ENCODE data around the gene PROS1. TPM values are rescaled to one million over a fixed set of nuclear protein-coding genes. Genes with fewer than 3 reads are reported as not detected.
"Not testable (repeated sequence)": the region's sequence is repeated elsewhere in the genome, so short reads cannot be mapped to it uniquely, and the experiment has no call there.

Gene PROS1
- polyA plus RNA-seq, 3 donors: 4.3 to 21.7 (median 18.3) TPM

DNA sequence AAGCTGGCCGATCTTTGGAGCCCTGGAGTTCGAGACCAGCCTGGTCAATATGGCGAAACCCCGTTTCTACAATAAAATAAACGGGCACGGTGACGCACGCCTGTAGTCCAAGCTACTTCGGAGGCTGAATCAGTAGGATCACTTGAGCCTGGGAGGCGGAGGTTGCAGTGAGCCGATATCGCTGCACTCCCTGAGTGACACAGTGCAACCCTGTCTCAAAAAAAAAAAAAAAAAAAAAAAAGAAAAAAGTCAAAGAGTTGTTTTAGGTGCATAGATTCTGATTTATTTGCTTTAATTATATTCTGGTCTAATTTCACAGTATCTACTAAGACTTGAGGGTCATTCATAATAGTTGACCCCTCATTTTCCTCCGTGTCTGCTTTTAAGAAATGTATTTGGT lies 8.0 kb upstream of the PROS1 start:
- 95 to 97% (median 96%) methylated on average over 13 of the region's 13 CpGs for WGBS, 3 donors
- H3K27ac ChIP-seq (ENCODE audit: low read depth, low read length): no peak overlapping the region

DNA sequence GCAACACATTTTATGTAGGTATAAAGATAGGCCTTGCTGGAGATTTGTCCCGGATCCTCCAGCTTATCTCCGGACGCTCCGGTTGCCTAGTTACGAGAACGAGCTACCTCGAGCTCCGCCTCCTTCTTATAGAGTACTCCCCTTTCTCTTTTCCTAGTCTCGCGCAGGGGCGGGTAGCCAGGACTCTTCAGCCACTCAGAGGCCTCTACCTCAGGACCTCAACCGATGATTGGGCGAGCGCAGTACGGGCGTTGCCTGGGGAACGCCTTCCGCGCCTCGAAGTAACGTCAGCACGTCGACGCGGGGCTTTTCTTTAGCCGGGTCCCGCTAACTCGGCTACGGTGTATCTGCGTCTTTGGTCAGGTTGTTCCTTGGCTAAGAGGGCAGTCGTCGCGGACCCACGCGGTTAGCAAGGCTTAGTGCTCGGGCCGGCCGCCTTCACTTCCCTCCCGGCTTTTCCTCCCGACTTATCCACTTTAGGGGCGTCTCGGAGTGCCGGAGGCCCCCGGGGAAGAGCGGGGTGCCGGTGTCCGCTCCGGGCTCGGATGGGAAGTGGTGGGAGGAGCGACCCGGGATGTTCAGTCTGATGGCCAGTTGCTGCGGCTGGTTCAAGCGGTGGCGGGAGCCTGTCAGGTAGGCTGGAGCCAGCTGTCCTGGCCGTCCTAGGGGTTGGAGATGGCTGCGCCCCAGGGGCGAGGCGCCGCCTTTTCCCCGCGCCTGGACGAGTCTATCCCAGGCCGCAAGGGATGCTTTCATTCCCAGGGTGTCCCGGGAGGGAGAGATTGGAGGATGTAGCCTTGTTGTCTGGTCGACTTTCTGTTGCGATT lies 6.4 kb upstream of the PROS1 start, which contains the start of gene ARL13B:
Gene ARL13B (plus strand): TSS at position 306 of the 827 bp plus-strand sequence. CDS start 269 bp downstream, at position 575.
- WGBS, 3 donors: 0% methylated on average over 65 to 66 of the region's 66 CpGs

DNA sequence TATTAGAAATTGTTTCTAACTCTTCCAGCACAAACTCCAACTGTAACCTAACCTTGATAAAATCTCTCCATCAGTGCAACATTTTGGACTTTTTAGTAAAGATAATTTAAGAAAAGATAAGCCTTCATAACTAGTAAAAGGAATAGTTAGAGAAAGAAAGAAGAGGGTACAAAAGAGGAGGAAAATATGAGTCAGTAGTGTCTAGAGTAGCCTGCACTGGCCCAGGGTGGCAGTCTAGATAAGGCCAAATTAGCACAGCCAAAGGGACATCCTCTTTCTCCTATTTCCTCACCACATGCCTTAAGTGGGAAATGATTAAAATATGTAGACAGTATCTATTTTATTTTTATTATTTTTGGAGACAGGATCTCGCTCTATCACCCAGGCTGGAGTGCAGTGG lies 3.7 kb downstream of the PROS1 start:
- H3K27ac ChIP-seq (ENCODE audit: low read depth, low read length): no peak overlapping the region
- 94 to 100% (median 94%) methylated on average over 1 of the region's 1 CpG for WGBS, 3 donors

More for the DNA sequence above, 6.4 kb upstream of the PROS1 start, which contains the start of gene ARL13B:
- peak within 1 kb of the TSS; percentile 83 for H3K27ac ChIP-seq (ENCODE audit: low read depth, low read length)

DNA sequence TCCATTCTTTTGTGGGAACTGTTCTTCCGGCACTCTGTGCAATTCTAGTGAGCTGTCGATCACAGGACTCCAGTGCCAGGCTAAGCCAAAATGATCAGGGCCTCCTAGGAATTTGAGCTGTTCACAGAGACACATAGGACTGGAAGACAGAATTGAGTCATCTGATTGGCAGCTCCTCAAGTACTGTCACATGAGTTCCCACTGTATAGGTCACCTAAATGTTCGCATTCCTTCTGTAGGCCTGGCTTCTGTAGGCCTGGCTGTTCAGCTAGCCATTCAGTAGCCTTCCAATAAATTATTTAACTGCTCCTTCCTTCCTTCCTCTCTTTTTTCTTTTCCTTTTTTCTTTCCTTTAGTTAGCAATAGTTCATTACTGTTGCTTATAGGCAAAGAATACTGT lies 4.3 kb downstream of the PROS1 start:
- WGBS, 3 donors: 61 to 76% (median 62%) methylated on average over 3 of the region's 3 CpGs
- no peak overlapping the region for H3K27ac ChIP-seq (ENCODE audit: low read depth, low read length)

DNA sequence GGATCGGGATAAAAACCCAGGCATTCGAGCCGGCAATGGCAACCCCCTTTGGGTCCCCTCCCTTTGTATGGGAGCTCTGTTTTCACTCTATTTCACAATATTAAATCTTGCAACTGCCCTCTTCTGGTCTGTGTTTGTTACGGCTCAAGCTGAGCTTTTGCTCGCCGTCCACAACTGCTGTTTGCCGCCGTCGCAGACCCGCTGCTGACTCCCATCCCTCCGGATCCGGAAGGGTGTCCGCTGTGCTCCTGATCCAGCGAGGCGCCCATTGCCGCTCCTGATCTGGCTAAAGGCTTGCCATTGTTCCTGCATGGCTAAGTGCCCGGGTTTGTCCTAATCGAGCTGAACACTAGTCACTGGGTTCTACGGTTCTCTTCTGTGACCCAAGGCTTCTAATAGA lies 8.6 kb downstream of the PROS1 start:
- not testable (repeated sequence) for H3K27ac ChIP-seq (ENCODE audit: low read depth, low read length)
- WGBS, 3 donors: 94 to 98% (median 96%) methylated on average over 19 of the region's 19 CpGs

DNA sequence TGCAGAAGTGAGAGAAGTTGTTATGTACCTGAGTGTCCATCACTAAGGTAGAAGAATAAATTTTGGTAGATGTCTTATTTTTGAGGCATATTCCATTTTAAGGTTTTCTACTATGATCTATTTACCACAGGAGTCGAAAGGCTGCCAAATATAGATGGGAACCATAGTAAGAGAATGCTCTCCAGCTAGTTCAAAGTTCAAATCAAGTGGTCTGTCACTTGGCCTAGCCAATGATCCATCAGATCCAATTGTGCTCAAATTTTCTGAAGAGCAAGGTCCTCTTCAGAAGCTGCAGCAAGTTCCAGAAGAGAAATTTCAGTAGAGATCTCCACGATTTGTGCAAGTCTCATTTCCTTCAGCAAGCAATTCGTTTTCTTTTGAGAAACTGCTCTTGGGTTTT lies 10.9 kb downstream of the PROS1 start:
- H3K27ac ChIP-seq (ENCODE audit: low read depth, low read length): no peak overlapping the region
- WGBS, 3 donors: 80 to 89% (median 84%) methylated on average over 3 of the region's 3 CpGs

DNA sequence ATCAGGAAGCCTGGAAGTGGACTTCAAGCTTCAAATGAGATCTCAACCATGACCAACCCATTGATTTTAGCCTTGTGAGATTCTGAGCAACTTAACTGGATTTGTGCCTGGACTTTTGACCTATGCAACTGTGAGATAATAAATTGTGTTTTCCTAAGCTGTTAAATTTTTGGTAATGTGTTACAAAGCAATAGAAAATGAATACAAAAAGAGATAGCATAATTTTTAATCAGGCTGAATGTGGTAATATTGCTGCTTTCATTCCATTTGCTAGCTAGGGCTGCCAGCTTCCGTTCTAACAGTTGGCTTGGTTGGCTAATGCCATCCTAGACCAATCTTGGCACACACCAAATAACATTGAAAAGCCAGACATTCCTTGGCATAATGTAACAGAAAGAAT lies 12.2 kb downstream of the PROS1 start:
- 28 to 73% (median 72%) methylated on average over 1 of the region's 1 CpG for WGBS, 3 donors
- H3K27ac ChIP-seq (ENCODE audit: low read depth, low read length): no peak overlapping the region

DNA sequence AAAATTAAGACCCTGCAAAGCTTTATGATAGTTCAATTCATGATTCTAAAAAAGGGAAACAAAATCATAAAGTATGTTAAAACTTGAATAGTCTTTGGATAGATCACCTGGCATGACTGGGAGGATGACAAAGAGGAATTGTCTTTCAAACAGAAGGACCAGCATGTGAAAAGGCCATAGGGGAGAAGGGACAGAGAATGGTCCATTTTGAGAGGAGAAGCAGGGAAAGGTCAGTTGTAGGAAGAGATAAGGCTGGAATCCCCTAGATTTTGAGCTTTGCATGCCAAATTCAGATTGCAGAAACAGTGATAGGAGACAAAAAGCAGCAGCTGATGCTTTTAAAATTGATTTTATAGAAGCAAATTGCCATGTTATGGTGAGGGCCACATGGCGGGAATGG lies 12.7 kb downstream of the PROS1 start:
- H3K27ac ChIP-seq (ENCODE audit: low read depth, low read length): no peak overlapping the region
- WGBS, 3 donors: 91 to 100% (median 92%) methylated on average over 1 of the region's 1 CpG

DNA sequence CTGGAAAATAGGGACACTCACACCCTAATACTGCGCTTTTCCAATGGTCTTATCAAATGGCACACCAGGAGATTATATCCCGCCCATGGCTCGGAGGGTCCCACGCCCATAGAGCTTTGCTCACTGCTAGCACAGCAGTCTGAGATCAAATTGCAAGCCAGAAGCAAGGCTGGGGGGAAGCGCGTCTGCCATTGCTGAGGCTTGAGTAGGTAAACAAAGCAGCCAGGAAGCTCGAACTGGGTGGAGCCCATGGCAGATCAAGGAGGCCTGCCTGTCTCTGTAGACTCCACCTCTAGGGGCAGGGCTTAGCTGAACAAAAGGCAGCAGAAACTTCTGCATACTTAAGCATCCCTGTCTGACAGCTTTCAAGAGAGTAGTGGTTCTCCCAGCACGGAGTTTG lies 23.7 kb downstream of the PROS1 start:
- not testable (repeated sequence) for H3K27ac ChIP-seq (ENCODE audit: low read depth, low read length)
- 86 to 89% (median 87%) methylated on average over 8 of the region's 8 CpGs for WGBS, 3 donors

DNA sequence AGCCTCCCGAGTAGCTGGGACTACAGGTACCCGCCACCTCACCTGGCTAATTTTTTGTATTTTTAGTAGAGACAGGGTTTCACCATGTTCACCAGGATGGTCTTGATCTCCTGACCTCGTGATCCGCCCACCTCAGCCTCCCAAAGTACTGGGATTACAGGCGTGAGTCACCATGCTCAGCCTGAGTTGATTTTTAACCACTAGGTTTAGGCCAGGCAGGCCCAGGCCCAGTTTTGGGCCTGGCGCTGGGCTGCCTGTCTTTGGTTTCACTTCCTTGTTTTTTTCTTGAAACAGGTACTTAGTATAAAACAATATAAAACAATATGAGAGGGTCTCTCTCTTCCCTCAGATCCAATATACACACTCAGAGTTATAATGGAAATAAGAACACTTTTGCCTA lies 36.2 kb downstream of the PROS1 start:
- not testable (repeated sequence) for H3K27ac ChIP-seq (ENCODE audit: low read depth, low read length)
- 83 to 95% (median 93%) methylated on average over 6 of the region's 6 CpGs for WGBS, 3 donors

DNA sequence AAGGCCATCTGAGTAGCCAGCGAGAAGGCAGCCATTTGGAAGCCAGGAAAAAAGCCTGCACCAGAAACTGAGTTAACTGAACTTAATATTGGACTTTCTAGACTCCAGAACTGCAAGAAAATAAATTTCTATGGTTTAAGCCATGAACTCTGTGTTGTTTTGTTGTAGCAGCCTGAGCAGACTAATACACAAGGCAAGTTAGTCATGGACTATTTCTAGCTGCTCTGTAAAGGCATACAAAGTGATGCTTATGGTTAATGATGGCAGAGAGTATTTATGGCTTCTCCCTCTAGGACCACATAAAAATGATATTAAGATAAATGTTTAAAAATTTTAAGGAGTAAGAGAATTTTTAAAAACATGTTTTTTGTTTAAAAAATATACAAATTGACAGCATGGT lies 37.1 kb downstream of the PROS1 start:
- 90 to 94% (median 92%) methylated on average over 1 of the region's 1 CpG for WGBS, 3 donors
- no peak overlapping the region for H3K27ac ChIP-seq (ENCODE audit: low read depth, low read length)

DNA sequence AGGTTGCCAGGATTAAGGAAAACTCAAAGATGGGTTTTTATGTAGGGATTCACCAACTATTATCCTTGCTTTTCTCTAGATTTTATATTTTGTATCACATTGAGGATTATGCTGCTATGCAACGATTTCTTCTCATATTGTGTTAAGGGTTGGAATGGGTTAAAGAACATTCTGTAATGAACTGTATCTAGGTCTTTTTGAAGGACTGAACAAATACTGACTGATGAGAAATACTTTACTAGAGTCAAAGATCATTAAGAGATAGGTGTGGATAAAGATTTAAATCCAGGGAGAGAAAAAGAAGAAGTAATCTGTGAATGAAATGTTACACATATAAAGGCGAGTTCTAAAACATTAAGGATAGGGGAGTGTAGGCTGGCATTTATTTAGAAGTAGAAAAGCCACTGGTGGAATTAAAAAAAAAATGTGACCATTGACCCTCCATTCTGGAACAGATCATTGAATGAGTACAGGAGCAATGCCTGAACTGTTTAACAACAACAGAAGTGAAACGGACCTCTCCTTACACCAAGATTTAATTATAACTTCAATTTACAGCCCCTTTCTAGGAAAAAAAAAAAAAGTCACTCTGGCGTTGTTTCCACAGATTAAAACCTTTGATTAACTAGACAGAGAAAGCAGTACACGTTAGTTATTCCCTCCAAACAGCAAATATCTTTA lies 39.2 kb downstream of the PROS1 start:
- 60 to 77% (median 71%) methylated on average over 5 of the region's 5 CpGs for WGBS, 3 donors

DNA sequence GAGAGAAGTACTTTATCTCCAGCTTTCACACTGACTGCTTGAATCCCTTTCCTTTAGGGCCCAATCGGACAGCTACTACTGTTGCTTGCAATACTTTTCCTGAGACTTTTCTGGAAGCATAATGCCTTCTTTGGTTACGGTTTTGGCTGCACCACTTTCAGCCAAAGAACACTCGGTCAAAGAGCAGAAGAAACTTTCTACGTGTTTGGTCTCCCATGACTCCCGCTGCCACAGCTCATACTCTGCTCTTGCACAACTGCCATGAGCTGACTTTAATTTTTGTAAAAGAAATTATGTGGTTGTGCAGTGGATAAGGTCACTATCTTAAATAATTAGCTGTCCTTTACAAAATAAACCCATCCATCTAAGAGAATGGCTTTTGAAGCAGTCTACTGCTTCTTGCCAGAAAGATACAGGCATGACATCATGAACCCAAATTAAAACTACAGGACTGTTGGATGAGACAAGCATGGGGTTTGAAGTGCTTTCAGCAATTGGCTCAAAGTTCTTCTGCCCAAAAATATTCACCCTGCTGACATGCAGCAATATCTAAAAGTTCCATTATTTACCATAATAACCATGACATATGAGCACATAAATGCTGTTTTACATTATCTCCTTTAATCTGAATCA lies 42.0 kb downstream of the PROS1 start:
- no peak overlapping the region for H3K27ac ChIP-seq (ENCODE audit: low read depth, low read length)
- 78 to 96% (median 91%) methylated on average over 5 of the region's 5 CpGs for WGBS, 3 donors

More for the DNA sequence above, 39.2 kb downstream of the PROS1 start:
- H3K27ac ChIP-seq (ENCODE audit: low read depth, low read length): no peak overlapping the region

DNA sequence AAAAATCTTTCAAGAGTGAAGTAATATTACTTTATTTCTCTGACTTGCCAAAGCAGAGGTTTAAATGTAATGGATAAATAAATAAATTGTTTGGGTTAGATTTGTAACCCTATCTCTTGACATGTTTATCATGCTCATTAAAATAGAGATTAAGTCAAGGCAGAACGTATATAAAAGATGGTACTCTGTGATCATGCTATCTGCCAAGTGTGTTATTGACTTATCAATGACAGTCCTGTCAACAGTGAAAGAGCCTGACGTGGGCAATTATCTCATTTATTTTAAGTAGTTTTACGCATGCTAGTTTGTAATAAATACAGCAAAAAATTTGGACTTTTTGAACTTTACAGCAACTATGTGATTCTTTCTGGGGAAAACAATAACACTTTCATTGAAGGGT lies 43.7 kb downstream of the PROS1 start:
- WGBS, 3 donors: 45 to 83% (median 77%) methylated on average over 3 of the region's 3 CpGs
- H3K27ac ChIP-seq (ENCODE audit: low read depth, low read length): no peak overlapping the region

DNA sequence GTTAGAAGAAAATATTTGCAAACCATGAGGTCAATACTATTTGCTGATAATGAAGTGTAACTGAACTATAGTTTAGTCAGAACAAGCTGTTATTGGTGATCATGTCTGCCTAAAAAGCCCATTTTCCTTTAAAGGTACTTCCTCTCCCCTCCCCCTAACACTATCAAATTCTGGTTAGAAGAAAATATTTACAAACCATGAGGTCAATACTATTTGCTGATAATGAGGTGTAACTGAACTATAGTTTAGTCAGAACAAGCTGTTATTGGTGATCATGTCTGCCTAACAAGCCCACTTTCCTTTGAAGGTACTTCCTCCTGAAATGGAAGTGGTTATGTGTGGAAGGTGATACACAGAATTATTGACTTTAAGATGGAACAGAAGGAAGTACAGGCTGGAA lies 46.9 kb downstream of the PROS1 start:
- H3K27ac ChIP-seq (ENCODE audit: low read depth, low read length): no peak overlapping the region

DNA sequence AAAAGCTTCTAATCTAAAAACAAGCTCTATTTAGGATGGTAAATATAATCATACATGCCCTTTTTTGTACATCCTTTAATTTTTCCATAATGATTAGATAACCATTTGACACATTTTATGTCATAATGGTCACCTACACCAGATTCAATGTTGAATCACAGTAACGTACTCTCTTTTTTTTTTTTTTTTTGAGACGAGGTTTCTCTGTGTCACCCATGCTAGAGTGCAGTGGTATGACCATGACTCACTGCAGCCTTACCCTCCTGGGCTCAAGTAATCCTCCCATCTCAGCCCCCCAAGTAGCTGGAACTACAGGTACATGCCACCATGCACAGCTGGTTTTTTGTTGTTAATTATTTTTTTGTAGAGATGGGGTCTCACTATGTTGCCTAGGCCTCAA lies 49.2 kb downstream of the PROS1 start:
- WGBS, 3 donors: 81 to 86% (median 83%) methylated on average over 2 of the region's 2 CpGs
- H3K27ac ChIP-seq (ENCODE audit: low read depth, low read length): no peak overlapping the region

DNA sequence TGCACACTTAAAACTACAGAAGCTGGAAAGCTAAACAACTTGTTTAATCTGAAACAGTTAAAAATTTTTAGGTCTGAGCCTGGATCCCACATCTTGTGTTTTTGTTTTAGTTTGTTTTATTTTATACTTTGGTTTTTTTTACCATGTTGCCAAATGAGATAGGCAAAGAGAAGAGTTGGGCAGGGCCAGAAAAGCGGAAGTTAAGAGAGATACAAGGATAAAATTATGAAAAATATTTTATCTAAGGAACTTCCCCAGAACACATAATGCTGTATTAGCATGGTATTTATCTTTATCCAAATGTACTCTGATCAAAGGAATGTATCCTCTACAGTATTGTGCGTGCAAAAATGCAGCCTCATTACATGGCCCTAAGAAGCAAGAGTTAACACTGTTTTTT lies 50.7 kb downstream of the PROS1 start:
- no peak overlapping the region for H3K27ac ChIP-seq (ENCODE audit: low read depth, low read length)
- 81 to 95% (median 85%) methylated on average over 2 of the region's 2 CpGs for WGBS, 3 donors

DNA sequence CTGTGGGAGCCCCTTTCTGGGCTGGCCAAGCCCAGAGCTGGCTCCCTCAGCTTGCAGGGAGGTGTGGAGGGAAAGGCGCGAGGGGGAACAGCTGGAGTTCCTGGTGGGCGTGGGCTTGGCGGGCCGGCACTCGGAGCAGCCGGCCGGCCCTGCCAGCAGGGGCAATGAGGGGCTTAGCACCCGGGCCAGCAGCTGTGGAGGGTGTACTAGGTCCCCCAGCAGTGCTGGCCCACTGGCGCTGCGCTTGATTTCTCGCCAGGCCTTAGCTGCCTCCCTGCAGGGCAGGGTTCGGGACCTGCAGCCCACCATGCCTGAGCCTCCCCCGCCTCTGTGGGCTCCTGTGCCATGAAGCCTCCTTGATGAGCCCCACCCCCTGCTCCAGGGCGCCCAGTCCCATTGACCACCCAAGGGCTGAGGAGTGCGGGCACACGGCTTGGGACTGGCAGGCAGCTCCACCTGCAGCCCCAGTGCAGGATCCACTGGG lies 56.1 kb downstream of the PROS1 start:
- 94 to 96% (median 96%) methylated on average over 15 to 17 of the region's 17 CpGs for WGBS, 3 donors
- not testable (repeated sequence) for H3K27ac ChIP-seq (ENCODE audit: low read depth, low read length)

DNA sequence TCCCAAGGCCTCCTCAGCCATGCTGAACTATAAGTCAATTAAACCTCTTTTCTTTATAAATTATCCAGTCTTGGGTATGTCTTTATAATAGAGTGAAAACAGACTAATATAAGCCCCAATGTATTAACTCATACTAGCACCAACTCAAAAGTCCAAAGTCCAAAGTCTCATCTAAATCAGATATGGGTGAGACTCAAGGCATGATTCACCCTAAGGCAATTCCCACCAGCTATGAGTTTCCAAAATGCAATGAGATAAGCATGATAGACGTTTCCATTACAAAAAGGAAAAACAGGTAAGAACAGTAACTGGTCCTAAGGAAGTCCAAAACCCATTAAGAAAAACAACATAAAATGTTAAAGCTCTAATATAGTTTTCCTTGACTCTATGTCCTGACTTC lies 60.1 kb downstream of the PROS1 start:
- H3K27ac ChIP-seq (ENCODE audit: low read depth, low read length): not testable (repeated sequence)
- WGBS, 3 donors: 38 to 79% (median 59%) methylated on average over 1 of the region's 1 CpG
